Activated T-helper 1 cell treated with anti-CD3 and anti-CD28 coated beads, Interleukin-12 subunit alpha, Interleukin-12 subunit beta, Interleukin-2, Interleukin-4 antibody, amounts not matched to agents 30 ng/mL and 10 ng/mL and 1 ng/mL, durations not matched to agents 14 hours and 24 hours and 36 hours (primary cell): Measurements from ENCODE around the gene ZNF710. TPM values are rescaled to one million over a fixed set of nuclear protein-coding genes. Genes with fewer than 3 reads are reported as not detected.

Experiments
- DNase-seq: peaks from one replicate; pipeline ENCODE4 v3.0.0; 2021; ENCODE audit warnings: low spot score
- H3K27ac Mint-ChIP-seq: one replicate; pipeline ENCODE4 v1.8.0; 2021; ENCODE audit warnings: mild to moderate bottlenecking, mixed read lengths
- H3K27me3 Mint-ChIP-seq: one replicate; pipeline ENCODE4 v1.8.0; 2022; ENCODE audit warnings: mild to moderate bottlenecking, moderate library complexity, mixed read lengths; ENCODE audit not compliant: insufficient read depth
- H3K36me3 Mint-ChIP-seq: one replicate; pipeline ENCODE4 v1.8.0; 2021; ENCODE audit warnings: low read depth, mixed read lengths
- H3K4me1 Mint-ChIP-seq: one replicate; pipeline ENCODE4 v1.8.0; 2021; ENCODE audit warnings: low read depth, mixed read lengths
- H3K4me3 Mint-ChIP-seq: one replicate; pipeline ENCODE4 v1.8.0; 2021; ENCODE audit warnings: mild to moderate bottlenecking, moderate library complexity, mixed read lengths
- H3K9me3 Mint-ChIP-seq: one replicate; pipeline ENCODE4 v1.8.0; 2021; ENCODE audit warnings: mixed read lengths
- intact Hi-C: fragments of 100-400 bp; cut with micrococcal nuclease; formaldehyde crosslinking; loops from one replicate; pipeline ENCODE4 v1.15.1; 2024
- total RNA-seq: library from RNA; stranded (reverse); gene quantifications from 2 replicates; pipeline ENCODE4 v1.2.3, GENCODE V29; 2022

The ZNF710 gene
- total RNA-seq, 1 donor from 2014 or later = 23.1 TPM

GRCh38 chr15:90075420-90076289, 74.5 kb downstream of the ZNF710 start:
- H3K9me3 Mint-ChIP-seq = no peaks in the 10 kb centered on the region
- no peaks in the 10 kb centered on the region for H3K4me1 Mint-ChIP-seq
- no peak for DNase-seq
- intact Hi-C loops = no loop called here
- H3K27ac Mint-ChIP-seq = no peak overlapping the region
- no peak overlapping the region for H3K4me3 Mint-ChIP-seq
- no peaks in the 10 kb centered on the region for H3K27me3 Mint-ChIP-seq
- H3K36me3 Mint-ChIP-seq = peaks cover 7% of the 10 kb centered on the region

DNA sequence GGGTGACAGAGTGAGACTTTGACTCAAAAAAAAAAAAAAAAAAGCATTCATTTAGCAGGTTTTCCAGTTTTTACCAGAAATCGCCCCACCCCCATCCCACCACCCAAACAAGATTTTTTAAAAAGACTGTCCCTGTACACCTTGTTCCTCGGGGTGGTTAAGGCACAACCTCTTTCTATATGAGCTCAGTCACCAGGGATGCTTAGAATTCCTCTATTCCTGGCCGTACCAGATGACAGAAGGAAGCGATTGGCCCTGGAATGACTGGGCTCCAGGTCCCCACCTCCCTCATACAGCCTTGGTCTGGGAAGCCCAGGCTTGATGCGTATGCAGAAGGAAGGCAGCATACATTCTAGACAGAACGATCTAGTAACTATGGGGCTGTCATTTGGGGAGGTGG, 75.6 kb downstream of the ZNF710 start:
- H3K36me3 Mint-ChIP-seq = peaks cover 7% of the 10 kb centered on the region
- no peak for DNase-seq
- H3K4me1 Mint-ChIP-seq = no peaks in the 10 kb centered on the region
- H3K4me3 Mint-ChIP-seq = no peak overlapping the region
- H3K27ac Mint-ChIP-seq = no peak overlapping the region
- H3K27me3 Mint-ChIP-seq = no peaks in the 10 kb centered on the region
- no peaks in the 10 kb centered on the region for H3K9me3 Mint-ChIP-seq
- intact Hi-C loops = no loop called here

DNA sequence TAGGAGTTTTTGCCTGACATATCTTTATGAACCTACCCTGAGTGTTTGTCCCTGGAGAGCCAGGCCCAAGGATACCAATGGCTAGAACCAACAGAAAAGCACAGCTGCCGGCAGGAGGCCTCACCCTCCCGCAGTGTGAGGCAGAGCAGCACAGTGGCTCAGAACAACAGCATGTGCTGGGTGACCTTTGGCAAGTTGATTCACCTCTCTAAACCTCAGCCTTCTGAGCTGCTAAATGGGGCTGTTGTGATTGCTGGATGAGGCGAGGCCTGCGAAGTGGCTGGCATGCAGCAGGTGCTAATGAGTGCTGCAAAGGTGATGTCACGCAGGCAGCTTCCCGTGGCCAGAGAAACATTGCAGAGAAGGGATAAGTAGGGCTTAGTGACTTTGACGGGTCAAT, 77.8 kb downstream of the ZNF710 start:
- Mint-ChIP-seq H3K36me3 (peaks cover 17% of the 10 kb centered on the region), H3K4me3 (no peak overlapping the region), H3K27me3 (no peaks in the 10 kb centered on the region), H3K27ac (no peak overlapping the region), H3K4me1 (no peaks in the 10 kb centered on the region), H3K9me3 (no peaks in the 10 kb centered on the region)
- DNase-seq = no peak
- intact Hi-C loops = no loop called here

DNA sequence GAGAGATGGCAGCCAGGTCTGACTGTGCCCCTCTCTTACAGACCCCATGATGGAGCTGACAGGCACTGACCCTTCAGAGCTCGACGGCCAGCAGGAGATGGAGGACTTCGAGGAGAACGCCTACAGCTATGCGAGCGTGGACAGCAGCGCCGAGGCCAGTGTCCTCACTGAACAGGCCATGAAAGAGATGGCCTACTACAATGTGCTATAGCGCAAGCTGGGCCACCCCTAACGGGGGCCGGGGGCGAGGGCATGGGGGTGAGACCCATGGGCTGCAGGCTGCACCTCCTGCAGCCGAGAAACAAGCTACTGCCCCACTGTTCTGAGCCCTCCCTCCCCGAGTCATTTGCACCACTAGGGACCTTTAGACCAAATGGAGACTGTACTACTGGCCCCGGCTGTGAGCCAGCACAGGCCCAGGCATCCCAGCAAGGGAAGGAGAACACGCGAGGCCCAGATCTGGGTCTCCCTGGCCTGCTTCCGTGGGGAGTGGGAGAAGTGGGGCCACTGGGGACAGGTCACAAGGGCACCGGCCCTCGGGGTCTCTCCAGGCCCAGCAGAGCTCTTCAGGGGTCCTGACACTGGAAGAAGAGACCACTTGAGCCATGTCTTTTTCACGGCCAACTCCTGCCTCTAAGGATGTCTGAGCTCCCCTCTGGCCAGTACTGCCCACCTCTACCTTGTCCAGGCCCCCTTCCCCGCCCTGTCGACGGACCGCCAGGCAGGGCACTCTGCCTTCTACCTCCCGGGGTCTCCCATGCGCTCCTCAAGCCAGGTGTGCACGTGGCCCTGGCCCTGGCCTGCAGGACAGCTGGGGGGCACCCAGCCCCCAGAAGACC, 78.7 kb downstream of the ZNF710 start:
- Mint-ChIP-seq H3K36me3 (peaks cover 14% of the 10 kb centered on the region), H3K9me3 (no peaks in the 10 kb centered on the region), H3K27me3 (no peaks in the 10 kb centered on the region), H3K4me1 (no peaks in the 10 kb centered on the region), H3K4me3 (no peak overlapping the region), H3K27ac (no peak overlapping the region)
- no peak for DNase-seq
- intact Hi-C loops = no loop called here

GRCh38 chr15:90080458-90080755, 79.3 kb downstream of the ZNF710 start:
- peaks cover 14% of the 10 kb centered on the region for H3K36me3 Mint-ChIP-seq
- DNase-seq = no peak
- no peak overlapping the region for H3K27ac Mint-ChIP-seq
- intact Hi-C loops = no loop called here
- no peaks in the 10 kb centered on the region for H3K27me3 Mint-ChIP-seq
- H3K4me1 Mint-ChIP-seq = no peaks in the 10 kb centered on the region
- no peaks in the 10 kb centered on the region for H3K9me3 Mint-ChIP-seq
- H3K4me3 Mint-ChIP-seq = no peak overlapping the region

DNA sequence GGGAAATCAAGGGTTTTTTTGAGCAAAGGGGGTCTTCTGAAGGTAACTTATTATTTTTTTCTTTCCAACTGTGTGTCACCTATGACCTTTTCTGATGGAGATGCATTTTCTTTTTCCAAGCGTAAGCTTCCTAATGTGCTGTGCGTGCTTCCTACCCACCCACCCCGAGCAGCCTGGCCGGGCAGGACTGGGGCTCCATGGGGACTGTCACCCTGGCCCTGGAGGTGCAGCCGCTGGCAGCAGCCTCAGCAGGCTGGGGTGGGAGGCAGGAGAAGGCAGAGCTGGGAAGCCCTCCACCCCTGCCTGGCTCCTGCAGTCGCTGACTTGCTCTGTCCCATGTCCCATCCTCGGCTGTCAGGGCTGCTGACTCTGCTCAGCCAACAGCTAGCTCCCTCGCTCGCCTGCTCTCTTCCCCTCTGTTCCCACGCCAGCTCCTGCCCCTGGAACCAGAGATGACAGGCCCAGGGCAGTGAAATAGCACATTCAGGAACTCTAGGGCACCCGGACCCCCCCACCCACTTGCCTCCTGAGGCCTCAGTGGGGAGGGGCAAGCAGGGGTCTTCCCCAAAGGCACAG, 79.8 kb downstream of the ZNF710 start:
- Mint-ChIP-seq H3K27me3 (no peaks in the 10 kb centered on the region), H3K27ac (no peak overlapping the region), H3K4me1 (no peaks in the 10 kb centered on the region), H3K9me3 (no peaks in the 10 kb centered on the region), H3K4me3 (no peak overlapping the region), H3K36me3 (peaks cover 16% of the 10 kb centered on the region)
- intact Hi-C loops = no loop called here
- no peak for DNase-seq

GRCh38 chr15:90082140-90082715, 81.1 kb downstream of the ZNF710 start:
- intact Hi-C loops = no loop called here
- Mint-ChIP-seq H3K4me3 (no peak overlapping the region), H3K27ac (no peak overlapping the region), H3K27me3 (no peaks in the 10 kb centered on the region), H3K4me1 (peaks cover 4% of the 10 kb centered on the region), H3K9me3 (no peaks in the 10 kb centered on the region), H3K36me3 (peaks cover 26% of the 10 kb centered on the region)
- no peak for DNase-seq

GRCh38 chr15:90083419-90083818, 82.3 kb downstream of the ZNF710 start:
- DNase-seq = no peak
- intact Hi-C loops = no loop called here
- Mint-ChIP-seq H3K9me3 (no peaks in the 10 kb centered on the region), H3K4me1 (peaks cover 4% of the 10 kb centered on the region), H3K36me3 (peaks cover 34% of the 10 kb centered on the region), H3K4me3 (no peak overlapping the region), H3K27me3 (no peaks in the 10 kb centered on the region), H3K27ac (no peak overlapping the region)

DNA sequence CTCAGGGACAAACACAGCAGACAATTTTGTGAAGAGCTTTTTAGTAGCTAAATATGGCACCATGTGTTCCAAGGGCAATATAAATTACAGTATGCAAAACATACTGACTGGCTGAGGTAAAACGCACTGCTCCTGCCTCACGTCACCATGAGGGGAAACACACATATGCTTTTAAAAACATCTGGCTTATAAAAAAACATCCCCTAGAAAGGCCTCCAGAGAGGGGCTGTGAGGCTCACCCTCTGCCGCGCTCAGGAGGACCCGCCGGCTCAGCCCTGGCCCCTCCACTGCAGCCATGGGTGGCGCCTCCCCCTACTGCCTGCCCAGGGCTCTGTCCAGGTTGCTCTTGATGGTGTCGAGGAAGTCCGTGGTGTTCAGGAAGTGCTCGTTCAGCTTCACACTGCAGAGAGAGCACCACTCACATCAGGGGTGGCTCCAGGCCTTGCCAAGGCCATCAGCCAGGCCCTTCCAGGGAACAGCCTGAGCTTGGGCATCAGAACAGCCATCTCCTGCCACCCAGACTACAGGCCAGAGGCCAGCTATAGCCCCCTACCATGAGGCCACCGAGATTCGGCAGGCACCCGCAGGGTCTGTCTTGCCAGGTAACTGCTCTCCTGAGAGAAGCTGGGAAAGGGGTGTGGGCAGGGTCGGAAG, 83.0 kb downstream of the ZNF710 start:
- no peak overlapping the region for H3K27ac Mint-ChIP-seq
- H3K4me1 Mint-ChIP-seq = peaks cover 4% of the 10 kb centered on the region
- no peak overlapping the region for H3K4me3 Mint-ChIP-seq
- no peaks in the 10 kb centered on the region for H3K27me3 Mint-ChIP-seq
- no peak for DNase-seq
- peaks cover 34% of the 10 kb centered on the region for H3K36me3 Mint-ChIP-seq
- no peaks in the 10 kb centered on the region for H3K9me3 Mint-ChIP-seq
- intact Hi-C loops = no loop called here

DNA sequence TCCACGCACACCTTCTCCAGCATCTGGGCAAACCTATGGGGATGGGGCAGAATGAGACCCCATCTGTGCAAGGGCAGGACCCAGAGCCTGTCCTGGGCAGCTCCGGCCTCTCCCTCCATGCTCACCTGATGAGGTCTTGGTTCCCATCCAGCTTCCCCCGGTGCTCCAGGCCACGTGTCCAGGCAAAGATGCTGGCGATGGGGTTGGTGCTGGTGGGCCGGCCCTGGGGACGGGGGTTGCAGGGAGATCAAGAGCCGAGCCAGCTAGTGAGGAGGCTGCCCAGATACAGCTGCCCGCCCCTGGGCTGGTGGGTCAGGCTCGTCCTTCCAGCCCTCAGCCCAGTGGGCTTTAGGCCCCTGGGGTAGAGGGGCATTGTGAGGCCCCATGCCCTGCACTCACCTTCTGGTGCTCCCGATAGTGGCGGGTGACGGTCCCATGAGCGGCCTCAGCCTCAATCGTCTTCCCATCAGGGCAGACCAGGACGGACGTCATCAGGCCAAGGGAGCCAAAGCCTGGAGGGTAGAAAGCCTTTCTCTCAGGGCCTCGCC, 83.8 kb downstream of the ZNF710 start:
- Mint-ChIP-seq H3K36me3 (peaks cover 41% of the 10 kb centered on the region), H3K4me1 (peaks cover 4% of the 10 kb centered on the region), H3K9me3 (no peaks in the 10 kb centered on the region), H3K27ac (no peak overlapping the region), H3K27me3 (no peaks in the 10 kb centered on the region), H3K4me3 (no peak overlapping the region)
- intact Hi-C loops = no loop called here
- DNase-seq = no peak

DNA sequence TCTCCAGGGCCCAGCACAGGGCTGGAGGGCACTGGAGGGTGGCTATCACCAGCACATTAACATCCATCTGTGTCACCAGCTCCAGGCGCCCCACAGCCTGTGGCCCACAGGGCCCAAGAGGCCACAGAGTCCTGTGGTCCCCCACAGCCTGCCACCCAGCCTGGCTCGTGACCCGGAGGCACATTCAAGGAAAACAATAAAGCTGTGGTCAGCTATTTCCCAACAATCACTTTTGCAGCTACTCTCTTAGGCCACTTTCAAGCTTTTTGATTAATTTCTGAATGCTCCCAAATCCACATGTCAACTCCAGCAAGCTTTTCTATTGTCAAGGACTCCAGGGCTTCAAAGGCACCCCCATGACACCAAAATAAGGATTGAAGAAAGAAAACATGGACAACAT, 84.4 kb downstream of the ZNF710 start:
- H3K36me3 Mint-ChIP-seq = peaks cover 44% of the 10 kb centered on the region
- no peak overlapping the region for H3K27ac Mint-ChIP-seq
- H3K9me3 Mint-ChIP-seq = no peaks in the 10 kb centered on the region
- intact Hi-C loops = no loop called here
- H3K27me3 Mint-ChIP-seq = no peaks in the 10 kb centered on the region
- no peak overlapping the region for H3K4me3 Mint-ChIP-seq
- H3K4me1 Mint-ChIP-seq = peaks cover 4% of the 10 kb centered on the region
- no peak for DNase-seq

GRCh38 chr15:90086868-90087268, 85.7 kb downstream of the ZNF710 start:
- no peak for DNase-seq
- Mint-ChIP-seq H3K27me3 (no peaks in the 10 kb centered on the region), H3K9me3 (no peaks in the 10 kb centered on the region), H3K4me1 (peaks cover 4% of the 10 kb centered on the region), H3K27ac (no peak overlapping the region), H3K4me3 (no peak overlapping the region), H3K36me3 (peaks cover 48% of the 10 kb centered on the region)
- intact Hi-C loops = loop anchor here (1.0 kb wide), 5 partner anchors 10 to 347 kb away; no protein-coding TSS in a partner anchor
